Ovary (tissue), 3 donors: ENCODE data around the gene WFDC1.

Experiments
- CTCF ChIP-seq, 3 donors: fragments of 450-650 bp in 2 of 3; fragments of 200-600 bp in 1 of 3; IDR thresholded peaks; one replicate each; pipeline versions ENCODE4 v1.5.1 to v1.8.0; 2016 to 2022; ENCODE audit warnings: antibody characterized with exemption in 3 of 3, mild to moderate bottlenecking in 1 of 3
- POLR2A ChIP-seq: fragments of 450-650 bp; IDR thresholded peaks from one replicate; pipeline ENCODE4 v1.6.1; 2017; ENCODE audit warnings: antibody characterized with exemption, mild to moderate bottlenecking, moderate library complexity
- donor health status: DM: no; HTN: no; CAD: no.

- TF ChIP-seq CTCF (IDR thresholded peaks at IDR 0.05), result no peak
- no peak for TF ChIP-seq POLR2A
Observed at GRCh38 chr16:84278968-84279367, 15.7 kb upstream of the WFDC1 start.
